HG03432 (cell line): ENCODE measurements around the gene AQP11.
"Not testable (repeated sequence)": the region's sequence is repeated elsewhere in the genome, so short reads cannot be mapped to it uniquely, and the experiment has no call there.

Experiments used
- ATAC-seq: cut with Tn5 transposase; IDR thresholded peaks from one replicate; pipeline ENCODE4 v1.9.1; 2021; ENCODE audit warnings: mild to moderate bottlenecking, moderate library complexity; ENCODE audit not compliant: unreplicated experiment

AQP11 gene

DNA sequence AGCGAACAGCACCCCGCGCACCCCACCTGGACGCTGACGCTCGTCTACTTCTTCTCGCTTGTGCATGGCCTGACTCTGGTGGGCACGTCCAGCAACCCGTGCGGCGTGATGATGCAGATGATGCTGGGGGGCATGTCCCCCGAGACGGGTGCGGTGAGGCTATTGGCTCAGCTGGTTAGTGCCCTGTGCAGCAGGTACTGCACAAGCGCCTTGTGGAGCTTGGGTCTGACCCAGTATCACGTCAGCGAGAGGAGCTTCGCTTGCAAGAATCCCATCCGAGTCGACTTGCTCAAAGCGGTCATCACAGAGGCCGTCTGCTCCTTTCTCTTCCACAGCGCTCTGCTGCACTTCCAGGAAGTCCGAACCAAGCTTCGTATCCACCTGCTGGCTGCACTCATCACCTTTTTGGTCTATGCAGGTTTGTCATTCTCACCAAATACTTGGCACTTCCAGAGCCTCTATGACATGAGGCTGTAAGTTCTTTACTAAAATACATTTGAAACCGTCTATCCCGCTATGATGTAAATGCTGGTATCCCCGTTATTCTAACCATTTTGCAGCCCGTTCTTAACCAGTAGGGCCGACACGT lies 535 bp downstream of the AQP11 start:
- ATAC-seq, result no peak

GRCh38 chr11:77592727-77593126 lies 3.0 kb downstream of the AQP11 start:
- no peak for ATAC-seq

GRCh38 chr11:77593883-77594282 lies 4.1 kb downstream of the AQP11 start:
- no peak for ATAC-seq

GRCh38 chr11:77596626-77597025 lies 6.9 kb downstream of the AQP11 start:
- no peak for ATAC-seq

GRCh38 chr11:77598195-77598594 lies 8.4 kb downstream of the AQP11 start:
- no peak for ATAC-seq

GRCh38 chr11:77602381-77603088 lies 12.8 kb downstream of the AQP11 start:
- ATAC-seq, result no peak

DNA sequence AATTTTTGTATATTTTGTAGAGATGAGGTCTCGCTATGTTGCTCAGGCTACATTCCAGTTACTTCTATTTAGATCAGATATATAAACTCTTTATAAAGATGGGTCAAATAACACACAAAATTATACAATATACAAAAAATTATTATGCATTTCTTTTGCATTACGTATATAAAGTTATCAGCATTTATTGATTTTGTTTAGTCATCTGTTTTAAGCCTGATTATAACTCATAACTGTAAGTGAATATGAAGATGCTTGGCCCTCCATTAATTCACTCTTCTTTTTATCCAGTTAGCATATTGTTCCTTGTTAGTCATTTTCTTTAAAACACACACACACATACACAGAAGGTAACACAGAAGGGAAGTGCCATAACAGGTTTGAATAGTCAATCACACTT lies 14.5 kb downstream of the AQP11 start:
- no peak for ATAC-seq

DNA sequence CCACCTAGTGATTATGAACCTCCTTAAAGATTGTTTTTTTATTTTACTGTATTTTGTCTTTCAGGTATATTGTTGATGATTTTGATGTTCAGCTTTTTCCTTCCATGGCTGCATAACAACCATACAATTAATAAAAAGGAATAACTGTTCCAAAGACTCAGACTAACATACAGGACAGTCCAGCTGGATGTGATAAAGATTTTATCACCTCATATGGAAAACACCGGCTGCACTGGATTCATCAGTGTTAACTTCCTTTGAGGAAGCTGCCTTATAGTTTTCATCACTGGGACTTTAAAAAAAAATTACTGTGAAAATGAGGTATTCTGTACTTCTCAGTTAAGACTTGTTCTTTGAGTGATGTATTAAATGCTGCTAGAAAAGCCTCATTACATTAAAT lies 19.5 kb downstream of the AQP11 start:
- ATAC-seq, result no peak

DNA sequence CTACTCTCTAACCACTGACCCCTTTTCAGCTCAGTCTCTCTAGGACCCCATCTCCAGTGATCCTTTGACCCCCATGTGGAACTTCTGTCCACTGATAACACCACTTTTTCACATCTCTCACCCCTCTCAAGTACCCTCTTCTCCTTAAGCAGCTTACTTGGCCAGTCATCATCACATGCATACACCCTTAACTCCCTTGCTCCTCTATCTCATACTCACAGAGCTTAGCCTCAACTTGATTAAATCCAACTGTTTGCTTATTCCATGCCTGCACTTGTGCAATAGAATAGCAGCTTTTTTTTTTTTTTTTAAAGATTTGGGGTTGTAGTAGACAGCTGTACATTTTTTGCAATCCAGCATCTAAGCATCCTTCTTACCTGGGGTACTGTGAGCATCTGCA lies 22.2 kb downstream of the AQP11 start:
- ATAC-seq, result no peak

DNA sequence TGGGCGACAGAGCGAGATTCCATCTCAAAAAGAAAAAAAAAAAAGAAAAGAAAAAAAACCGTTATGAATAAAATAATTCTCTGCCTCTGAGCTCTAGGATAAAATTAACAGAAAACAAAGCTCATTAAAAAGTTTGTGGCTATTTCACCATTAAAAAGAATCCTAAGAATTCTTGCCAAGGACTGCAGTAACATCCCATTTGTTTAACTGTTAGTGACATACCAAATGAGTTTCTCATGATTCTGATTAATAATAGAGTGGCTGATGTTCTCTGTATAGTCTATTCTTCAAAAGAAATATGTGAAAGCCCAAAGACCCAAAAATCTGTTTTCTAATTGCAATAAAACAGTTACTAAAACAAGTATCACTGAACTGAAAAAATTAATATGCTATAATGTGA lies 28.1 kb downstream of the AQP11 start:
- no peak for ATAC-seq

GRCh38 chr11:77619576-77620198 lies 29.9 kb downstream of the AQP11 start:
- ATAC-seq, result no peak

- no peak for ATAC-seq
Measured at GRCh38 chr11:77630157-77630710, 40.5 kb downstream of the AQP11 start.

DNA sequence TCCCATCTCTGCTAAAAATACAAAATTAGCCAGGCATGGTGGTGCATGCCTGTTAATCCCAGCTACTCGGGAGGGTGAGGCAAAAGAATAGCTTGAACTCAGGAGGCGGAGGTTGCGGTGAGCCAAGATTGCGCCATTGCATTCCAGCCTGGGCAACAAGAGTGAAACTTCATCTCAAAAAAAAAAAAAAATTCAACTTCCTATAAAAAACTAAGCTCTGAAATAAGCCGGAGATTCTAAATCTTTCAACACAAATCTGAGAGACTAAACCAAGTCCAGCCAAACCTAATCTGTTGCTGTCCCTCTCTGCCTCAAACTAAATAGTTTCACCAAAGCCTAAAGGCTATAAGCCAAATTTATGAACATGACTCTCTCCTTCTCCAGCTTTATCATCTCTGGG lies 44.2 kb downstream of the AQP11 start:
- not testable (repeated sequence) for ATAC-seq

GRCh38 chr11:77636731-77637344 lies 47.1 kb downstream of the AQP11 start:
- no peak for ATAC-seq

DNA sequence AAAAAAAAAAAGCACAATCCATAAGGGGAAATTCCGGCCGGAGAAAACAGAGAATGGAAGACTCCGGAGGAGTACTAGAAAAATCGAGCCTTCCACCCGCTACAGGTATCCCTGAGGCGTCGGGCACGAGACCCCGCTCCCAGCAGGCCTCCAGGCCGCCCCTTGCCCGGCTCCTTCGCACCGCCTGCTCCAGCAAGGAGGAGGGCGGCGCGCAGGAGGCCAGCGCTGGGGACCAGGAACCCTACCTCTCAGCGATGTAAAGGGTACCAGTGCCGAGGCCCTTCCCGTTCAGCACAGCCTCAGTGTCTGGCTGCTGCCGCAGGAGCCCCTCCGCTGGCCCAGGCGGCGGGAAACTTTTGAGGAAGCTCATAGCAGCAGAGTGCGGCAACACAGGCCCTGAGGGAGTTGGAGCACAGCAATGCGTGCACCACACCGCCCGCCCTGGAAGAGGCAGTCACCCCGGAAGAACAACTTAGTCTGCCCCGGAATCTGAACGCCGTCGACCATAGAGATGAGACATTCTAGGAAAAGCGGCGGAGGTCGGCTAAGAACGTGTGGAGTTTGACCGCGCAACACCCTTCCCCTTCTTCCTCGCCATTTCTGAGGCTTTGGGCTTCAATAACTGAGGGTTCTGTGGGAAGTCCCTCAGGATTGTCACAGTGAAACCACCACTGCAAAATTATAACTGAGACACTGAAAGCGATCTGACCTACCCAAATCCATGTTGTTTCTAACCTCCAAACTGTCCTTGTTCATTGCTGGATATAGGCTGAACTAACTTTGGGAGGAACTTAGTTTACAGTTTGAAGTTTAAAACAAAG lies 47.8 kb downstream of the AQP11 start, which contains the start of gene CLNS1A:
Gene CLNS1A, minus strand, starts transcription at position 450 of the 821 bp plus-strand sequence. Its CDS starts 80 bp downstream, at position 370.
- peak; percentile 96 for ATAC-seq

- ATAC-seq, result no peak
Measured at GRCh38 chr11:77642228-77642627, 52.5 kb downstream of the AQP11 start.

DNA sequence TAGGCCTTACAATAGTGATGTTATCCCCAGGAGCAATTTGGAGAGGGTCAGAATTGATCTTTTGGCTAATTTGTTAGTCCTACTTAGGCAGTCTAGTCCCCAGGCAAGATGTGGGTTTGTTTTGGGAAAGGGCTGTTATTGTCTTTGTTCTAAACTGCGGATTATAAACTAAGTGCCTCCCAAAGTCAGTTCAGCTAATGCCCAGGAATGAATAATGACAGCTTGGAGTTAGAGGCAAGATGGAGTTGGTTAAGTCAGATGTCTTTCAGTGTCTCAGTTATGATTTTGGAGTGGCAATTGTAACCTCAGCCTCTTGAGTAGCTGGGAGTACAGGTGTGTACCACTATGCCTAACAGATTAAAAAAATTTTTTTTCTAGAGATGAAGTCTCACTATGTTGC lies 55.1 kb downstream of the AQP11 start:
- no peak for ATAC-seq

DNA sequence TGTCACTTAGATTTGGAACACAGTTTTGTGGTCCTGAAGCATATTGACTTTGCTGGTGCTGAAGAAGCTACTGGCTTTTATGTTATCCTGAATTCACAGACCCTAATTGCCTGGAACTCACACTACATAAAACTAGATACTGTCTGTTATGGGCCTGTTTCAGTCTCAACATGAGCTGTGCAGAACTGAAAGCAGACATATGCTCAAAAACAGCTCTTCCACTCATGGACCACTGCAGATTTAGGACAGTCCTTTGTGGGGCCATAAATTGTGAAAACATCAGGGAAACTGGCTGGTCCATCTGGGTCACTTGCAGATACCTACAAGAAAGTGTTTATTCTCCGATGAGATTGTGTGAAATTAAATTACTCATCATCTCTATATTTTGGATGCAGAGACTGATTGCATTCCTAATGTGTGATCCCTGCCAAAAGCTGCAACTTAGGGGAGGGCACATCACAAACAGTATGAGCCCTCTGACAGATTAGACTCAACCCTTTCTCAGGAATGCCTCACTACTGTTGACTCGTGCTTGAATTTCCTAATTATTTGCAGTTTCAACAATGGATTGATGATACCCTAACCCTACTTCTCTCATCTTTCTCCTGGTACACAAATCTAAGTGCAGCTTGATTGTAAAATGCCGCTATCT lies 58.0 kb downstream of the AQP11 start:
- ATAC-seq, result no peak

DNA sequence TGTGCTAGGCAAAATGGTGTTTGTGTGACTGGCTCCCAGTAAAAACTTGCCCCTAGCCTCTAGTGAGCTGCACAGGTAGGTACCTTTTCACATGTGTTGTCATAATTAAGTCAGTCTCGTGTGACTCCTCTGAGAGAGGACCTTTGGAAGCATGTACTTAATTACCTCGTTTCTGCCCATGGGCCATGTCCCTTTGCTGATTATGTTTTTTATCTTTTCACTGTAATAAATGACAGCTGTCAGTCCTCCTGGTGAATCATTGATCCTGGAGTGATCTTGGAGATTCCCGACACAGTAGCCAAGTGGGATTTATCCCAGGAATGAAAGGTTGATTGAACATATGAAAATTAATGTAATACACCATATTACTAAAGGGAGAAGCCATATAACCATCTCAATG lies 60.4 kb downstream of the AQP11 start:
- ATAC-seq, result no peak

DNA sequence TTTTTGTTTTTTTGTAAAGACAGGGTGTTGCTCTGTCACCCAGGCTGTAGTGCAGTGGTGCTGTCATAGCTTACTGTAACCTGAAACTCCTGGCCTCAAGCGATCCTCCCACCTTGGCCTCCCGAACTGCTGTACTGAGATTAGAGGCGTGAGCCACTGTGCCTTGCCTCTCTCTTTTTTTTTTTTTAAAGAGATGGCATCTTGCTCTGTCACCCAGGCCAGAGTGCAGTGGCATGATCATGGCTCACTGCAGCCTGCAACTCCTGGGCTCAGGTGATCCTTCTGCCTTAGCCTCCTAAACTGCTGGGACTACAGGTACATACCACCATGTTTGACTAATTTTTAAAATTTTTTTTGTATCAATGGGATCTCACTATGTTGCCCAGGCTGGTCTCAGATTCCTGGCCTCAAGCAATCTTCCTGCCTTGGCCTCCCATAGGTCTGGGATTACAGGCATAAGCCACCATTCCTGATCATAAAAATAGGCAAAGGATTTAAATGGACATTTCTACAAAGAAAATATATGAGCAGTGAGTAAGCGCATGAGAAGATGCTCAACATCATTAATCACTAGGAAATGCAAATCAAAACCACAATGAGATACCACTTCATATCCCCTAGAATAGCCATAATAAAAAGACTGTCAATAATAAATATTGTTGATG lies 65.1 kb downstream of the AQP11 start:
- no peak for ATAC-seq
